Stimulated activated naive CD4-positive, alpha-beta T cell (primary cell): Measurements from ENCODE around the gene TBCD.
"Not testable (repeated sequence)": the region's sequence is repeated elsewhere in the genome, so short reads cannot be mapped to it uniquely, and the experiment has no call there.

Experiments used
- DNase-seq, 6 experiments: peaks; one replicate each; lab custom pipeline; 2025; lab: John Stamatoyannopoulos, UW

The TBCD gene

DNA sequence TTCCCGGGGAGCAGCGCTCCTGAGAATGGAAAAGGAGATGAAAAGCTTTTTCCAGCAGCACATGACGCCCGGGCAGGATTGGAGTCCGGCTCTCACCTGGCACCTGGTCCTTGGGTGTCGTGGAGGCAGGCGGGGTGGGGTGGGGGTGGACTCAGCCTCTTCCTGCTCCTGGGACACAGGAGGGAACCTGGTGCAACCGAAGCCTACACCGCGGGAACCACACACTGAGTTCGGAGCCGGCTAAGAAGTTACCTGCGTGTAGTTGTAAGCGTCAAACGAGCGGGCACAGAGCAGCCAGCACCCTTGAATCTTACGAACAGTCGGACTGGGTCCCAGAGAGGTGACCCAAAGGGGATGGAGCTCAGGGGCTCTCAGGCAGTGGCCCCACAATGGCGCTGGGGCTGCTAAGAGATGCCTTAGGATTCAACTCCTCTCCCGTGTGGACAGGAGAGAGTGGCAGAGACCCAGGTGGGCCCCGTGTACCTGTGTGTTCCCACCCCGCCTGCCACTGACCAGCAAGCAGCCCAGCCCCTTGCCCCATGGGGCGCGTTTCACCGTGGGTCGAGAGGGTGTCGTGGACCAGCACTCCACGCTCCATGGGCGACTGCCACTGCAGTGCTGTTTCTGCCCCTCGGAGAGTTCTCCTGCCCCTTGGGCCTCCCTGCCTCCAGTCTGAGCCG, 221.7 kb downstream of the TBCD start:
- DNase-seq: no peak

- no peak for DNase-seq
Measured at GRCh38 chr17:82974136-82974952, 222.5 kb downstream of the TBCD start.

GRCh38 chr17:82976982-82977488, 225.2 kb downstream of the TBCD start:
- no peak for DNase-seq

DNA sequence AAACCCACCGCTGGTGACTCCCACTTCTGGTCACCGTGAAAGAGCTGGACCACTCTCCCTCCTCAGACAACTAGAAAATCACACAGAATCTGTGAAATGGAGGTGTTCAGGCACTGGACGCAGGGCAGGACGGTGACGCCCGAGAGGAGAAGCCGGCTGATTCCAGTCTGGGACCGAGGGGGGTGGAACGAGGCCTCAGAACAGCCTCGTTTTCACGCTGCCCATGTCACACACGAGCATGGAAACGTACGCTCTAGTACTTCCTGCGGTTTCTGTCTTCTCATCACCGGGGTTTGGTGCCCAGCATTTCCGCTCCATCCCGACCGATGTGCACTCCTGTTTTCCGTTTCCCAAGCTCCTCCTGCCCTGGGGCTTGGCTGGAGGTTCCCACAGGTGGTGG, 225.7 kb downstream of the TBCD start:
- no peak for DNase-seq

GRCh38 chr17:82978765-82979349, 227.0 kb downstream of the TBCD start:
- peak in 2 of 6 experiments; percentile 48 to 50 for DNase-seq

- DNase-seq: no peak
Measured at GRCh38 chr17:82979718-82980117, 227.9 kb downstream of the TBCD start.

DNA sequence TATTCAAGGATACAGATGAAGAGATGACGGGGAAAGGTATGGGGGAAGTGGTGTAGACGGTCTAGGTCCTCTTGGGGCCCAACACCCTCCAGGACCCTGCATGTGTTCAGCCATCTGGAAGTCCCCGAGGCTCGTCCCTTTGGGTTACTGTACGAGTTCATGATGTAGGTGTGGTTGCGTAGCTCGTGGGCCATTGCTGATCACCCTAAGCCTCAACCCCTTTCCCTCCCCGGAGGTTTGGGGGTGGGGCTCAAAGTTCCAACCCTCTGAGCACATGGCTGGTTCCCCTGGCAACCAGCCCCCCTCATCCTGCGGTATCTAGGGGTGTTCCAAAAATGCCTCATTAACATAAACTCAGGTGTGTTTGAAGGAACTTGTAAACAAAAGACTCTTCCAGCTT, 228.8 kb downstream of the TBCD start:
- no peak for DNase-seq

- DNase-seq: no peak
Measured at GRCh38 chr17:82981141-82981730, 229.4 kb downstream of the TBCD start.

DNA sequence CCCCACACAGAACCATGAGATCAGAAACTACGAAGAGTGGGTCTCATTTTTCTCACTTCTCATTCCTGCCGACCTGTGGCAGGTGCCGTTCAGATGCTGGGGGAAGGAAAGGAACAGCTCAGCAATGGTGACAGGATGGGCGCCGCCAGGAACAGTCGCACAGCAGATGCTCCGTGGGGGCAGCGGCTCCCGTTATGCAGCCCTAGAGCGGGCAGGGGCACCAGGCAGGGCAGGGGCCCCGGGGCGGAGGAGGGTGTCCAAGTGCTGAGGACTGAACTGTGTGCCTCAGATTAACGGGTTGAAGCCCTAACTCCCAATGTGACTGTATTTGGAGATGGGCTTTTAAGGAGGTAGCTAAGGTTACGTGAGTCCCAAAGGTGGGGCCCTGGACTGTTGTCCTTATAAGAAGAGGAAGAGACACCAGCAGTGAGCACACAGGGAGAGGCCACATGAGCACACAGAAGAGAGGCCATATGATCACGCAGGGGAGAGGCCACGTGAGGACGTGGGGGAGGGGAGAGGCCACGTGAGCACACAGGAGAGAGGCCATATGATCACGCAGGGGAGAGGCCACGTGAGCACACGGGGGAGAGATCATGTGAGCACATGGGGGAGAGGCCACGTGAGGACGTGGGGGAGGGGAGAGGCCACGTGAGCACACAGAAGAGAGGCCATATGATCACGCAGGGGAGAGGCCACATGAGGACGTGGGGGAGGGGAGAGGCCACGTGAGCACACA, 231.8 kb downstream of the TBCD start:
- no peak for DNase-seq

DNA sequence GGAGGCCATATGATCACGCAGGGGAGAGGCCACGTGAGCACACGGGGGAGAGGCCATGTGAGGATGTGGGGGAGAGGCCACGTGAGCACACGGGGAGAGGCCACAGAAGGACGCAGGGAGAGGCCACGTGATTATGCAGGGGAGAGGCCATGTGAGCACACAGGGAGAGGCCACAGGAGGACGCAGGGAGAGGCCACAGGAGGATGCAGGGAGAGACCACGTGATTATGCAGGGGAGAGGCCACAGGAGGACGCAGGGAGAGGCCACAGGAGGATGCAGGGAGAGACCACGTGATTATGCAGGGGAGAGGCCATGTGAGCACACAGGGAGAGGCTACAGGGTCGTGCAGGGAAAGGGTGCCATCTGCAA, 232.4 kb downstream of the TBCD start:
- not testable (repeated sequence) for DNase-seq

- DNase-seq: peak in 1 of 6 experiments; percentile 5
Measured at GRCh38 chr17:82984751-82985427, 233.0 kb downstream of the TBCD start.

GRCh38 chr17:82985428-82985805, 233.6 kb downstream of the TBCD start:
- no peak for DNase-seq

DNA sequence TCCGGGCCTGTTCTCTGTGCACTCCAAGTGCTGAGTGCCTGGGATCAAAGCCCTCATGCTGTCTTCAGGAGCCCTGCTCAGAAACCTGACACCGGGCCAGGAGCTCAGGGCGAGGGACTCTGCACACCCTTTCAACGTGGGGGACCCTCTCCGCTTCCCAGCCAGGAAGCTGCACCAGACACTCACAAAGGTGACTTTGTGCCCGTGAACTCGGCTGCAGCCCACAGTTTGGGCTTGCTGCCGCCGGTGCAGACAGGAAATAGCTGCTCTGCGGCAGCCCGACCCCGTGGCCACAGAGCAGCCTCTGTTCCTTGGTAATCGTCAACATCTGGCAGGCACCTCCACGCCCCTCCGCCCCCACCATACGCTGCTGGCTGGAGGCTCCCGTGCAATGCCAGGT, 234.1 kb downstream of the TBCD start:
- DNase-seq: peak; percentile 31 to 62 (median 54)

- not testable (repeated sequence) for DNase-seq
Measured at GRCh38 chr17:82989051-82989450, 237.2 kb downstream of the TBCD start.

- no peak for DNase-seq
Measured at GRCh38 chr17:82989881-82990280, 238.0 kb downstream of the TBCD start.

DNA sequence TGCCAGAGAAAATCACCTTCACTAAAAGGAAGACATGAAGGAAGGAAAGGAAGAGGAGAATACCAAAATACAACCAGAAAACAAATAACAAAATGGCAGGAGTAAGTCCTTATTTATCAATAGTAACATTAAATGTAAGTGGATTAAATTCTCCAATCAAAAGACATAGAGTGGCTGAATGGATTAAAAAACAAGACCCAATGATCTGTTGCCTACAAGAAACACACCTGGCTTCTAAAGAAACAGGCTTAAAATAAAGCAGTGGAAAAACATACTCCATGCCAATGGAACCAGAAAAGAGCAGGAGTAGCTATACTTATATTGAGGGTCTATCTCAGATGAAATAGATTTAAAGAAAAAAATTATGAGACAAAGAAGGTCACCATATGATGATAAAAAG, 241.1 kb downstream of the TBCD start:
- no peak for DNase-seq
